Stimulated activated CD8-positive, alpha-beta memory T cell treated with anti-CD3 and anti-CD28 coated beads, Interleukin-7, amount 100 ng/mL, for 24 hours (primary cell): ENCODE results near the gene CENPA.

Experiments
- DNase-seq: peaks from one replicate; pipeline ENCODE4 v3.0.0-alpha.2; 2020; ENCODE audit warnings: low read depth

Gene CENPA

DNA sequence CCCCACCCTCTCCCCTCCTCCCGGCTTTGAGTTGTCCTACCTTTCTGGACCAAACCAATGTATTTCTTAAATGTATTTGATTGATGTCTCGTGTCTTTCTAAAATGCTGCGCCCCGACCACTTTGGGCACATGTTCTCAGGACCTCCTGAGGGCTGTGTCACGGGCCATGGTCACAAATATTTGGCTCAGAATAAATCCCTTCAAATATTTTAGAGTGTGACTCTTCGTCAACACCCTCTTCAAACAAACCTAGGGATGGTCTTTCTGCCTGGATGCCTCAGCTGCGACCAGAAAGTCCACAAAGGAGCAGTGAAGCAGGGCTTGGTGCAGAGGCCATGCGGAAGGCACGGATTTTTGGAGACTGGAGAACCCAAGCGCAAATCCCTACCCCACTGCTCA lies 22.8 kb upstream of the CENPA start:
- no peak for DNase-seq

DNA sequence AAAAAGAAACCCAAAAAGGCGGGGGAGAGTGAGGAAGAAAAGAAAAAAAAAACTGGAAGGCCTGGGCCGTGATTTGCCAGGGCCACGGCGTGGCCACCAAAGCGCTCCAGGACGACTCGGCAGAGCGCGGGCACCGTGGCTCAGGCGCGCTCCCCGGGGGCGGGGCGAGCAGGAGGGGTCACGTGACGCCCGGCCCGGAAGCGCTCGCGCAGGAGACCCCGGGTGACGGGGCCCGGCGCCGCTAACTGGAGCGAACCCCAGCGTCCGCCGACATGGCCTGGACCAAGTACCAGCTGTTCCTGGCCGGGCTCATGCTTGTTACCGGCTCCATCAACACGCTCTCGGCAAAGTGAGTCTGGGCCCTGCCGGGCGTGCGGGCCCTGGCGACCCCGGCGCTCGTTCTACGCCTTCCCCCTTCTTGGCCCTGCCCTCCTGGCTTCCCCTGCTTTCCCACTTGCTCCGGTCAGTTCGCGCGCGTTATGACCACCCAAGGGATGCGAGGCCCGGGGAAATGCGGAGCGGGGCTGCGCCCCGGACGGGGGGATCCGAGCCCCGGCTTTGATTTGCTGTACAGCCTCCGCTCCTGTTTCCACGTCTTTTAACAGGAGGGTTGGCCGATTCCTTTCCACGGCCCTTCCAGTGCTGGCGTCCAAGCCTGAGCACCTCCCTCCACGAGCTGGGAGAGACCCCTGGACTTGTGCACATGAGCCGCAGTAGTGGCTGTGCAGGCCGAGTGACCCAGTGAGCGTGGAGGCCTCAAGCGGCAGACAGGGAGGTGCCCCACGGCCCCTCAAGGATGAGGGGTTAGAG lies 21.6 kb upstream of the CENPA start, which contains the start of gene SLC35F6:
Gene SLC35F6, plus strand, starts transcription at position 207 of the 810 bp plus-strand sequence. Its CDS starts 66 bp downstream, at position 273.
- DNase-seq: peak; percentile 57

DNA sequence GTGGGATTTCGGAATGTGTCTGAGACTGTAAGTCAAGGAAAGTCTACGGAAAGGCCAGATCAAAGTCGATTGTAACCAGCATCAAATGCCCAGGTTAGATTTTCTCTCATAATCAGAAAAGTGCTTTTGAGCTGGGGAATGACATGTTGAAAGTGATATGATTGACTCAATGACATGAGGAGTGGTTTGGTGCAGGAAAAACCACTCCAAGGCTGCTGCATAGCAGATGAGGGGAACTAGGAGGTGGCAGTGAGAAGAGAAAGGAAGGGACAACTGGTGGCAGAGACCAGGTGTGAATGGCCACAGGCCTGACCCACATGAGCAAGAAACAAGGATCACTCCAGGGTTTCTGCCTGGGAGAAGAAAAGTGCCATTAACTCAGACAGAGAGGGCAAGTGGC lies 20.9 kb upstream of the CENPA start:
- no peak for DNase-seq

DNA sequence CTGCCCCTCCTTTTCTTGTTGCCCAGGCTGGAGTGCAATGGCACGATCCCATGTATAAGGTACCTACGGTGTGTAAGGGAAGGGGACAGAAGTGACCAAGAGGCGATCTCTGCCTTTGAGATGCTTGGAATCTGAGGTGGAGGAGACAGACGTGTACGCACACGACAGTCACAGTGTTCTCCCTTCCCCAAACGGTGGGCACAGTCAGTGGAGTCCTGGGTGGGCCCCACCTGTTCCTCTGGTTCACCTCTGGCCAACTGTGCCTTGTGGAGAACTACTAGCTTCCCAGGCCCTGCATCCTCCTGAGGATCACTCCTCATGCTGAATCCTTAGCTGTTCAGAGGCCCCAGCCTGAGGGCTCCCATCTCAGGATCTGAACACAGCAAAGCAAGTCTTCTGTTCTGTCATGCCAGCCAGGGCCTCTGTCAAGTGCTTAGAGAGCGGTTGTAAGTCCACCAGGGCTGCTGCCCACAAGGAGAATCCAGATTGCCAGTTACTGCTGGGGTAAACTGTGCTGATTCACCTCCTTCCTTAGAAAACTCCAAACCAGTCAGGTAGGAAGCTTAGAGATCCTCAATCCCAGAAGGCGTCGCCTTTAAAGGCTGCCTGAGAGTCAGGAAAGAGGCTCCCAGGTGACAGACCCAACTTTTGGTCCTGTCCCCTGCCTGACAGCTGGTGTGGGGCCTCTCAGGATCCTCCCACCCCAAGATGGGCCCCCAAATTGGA lies 20.2 kb upstream of the CENPA start:
- no peak for DNase-seq

DNA sequence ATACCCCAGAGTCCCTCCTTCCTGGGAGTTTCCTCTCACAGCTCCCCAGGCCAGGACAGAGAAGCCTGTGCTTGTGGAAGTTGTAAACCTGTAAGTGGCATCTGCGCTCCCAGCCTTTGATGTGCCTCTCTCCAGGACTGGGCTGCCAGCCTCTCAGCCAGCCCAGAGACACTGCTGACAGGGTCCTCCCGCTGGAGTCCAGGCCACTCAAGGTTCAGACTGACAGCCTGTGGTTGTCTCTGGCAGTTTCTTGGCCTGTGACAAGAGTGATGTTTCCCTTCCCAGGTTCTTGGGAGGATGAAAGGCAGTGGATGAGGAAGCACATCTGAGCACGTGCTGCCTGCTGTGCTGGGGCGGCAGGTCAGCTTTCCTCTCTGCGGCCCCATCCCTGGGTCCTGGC lies 18.7 kb upstream of the CENPA start:
- DNase-seq: no peak

DNA sequence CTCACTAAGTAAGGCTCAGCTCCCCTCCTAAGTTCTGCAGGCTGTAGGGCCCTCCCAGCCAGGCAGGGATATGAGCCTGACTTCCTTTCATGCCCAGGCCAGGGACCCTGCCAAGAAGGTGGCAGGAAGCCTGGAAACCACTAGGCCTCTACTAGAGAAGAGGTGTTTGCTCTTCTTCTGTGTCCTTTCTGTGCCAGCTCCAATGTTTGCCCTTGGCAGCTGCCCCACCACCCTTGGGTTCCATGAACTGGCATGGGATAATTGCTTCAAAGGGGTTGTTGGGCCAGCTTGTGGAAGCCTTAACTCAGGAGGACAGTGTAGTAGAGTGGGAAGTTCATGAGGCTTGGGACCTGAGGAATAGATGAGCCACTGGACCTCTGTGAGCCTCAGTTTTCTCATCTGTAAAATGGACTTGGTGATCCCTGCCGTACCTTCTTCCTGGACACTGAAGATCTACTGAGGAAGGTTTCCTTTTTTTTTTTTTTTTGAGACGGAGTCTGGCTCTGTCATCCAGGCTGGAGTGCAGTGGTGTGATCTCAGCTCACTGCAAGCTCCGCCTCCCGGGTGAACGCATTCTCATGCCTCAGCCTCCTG lies 17.9 kb upstream of the CENPA start:
- no peak for DNase-seq

DNA sequence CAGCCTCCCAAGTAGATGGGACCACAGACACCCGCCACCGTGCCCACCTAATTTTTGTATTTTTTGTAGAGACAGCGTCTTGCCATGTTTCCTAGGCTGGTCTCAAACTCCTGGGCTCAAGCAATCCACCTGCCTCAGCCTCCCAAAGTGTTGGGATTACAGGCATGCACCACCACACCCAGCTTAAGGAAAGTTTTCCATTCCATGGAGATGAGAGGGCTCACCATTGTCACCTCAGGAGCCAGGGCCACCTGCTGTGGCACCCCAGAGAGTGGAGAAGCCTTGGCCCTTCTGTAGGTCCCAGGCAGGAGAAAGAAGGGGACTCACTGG lies 17.1 kb upstream of the CENPA start:
- no peak for DNase-seq

DNA sequence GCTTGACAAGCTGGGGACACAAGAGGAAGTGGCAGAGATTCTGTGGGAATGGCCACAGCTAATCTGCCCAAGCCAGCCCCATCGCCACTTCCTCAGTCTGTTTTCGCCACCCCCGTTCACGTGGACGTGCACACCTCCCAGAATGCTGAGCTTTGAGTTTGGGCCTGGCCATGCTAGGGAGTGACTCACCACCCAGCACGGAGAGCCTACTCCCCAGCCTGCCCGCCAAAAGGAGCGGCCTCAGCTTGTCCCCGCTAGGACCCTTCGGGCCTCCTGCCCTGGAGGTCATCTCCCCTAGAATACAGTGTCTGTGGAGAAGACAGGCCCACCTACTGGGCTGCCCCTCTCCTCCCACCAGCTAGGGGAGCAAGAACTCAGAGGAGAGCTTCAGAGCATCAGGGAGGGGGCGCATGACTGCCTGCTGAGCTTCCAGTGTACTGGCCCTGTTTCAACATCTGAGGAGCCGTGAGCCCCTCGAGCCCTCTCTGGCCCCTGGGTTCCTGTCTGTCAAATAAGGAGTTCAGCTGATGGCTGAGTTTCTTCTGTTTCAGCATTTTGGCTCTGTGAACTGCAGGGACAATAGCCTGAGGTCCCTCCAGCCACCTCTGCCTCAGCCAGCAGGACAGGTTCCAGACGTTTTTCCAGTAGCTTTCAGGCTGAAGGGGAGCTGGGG lies 16.6 kb upstream of the CENPA start:
- no peak for DNase-seq

DNA sequence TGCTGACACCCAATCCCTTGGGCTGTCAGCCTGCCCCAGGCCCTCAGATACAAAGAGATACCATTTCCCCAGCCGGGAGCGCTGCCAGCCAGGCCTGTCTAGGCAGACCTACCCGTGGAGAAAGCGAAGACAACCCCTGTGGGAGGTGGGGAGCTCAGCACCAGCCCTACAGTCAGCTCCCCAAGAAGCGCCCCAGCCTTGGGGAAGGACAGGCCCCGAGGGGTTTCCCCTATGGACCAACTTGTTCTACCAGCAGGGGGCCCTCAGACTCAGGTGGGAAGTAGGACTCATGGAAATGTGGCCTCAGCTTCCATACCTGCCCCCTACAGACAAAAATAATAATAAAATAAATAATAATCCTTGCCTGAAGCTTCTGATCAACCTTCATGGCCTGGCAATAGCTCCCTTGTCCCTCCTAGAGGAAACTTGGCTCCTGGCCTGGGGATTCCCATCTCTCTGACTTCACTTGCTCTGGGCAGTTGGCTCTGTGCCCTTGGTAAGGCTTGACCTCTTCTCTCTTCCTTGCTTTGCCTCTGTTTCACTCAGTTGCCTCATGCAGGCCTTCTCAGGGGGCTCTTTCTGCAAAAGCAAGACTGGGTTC lies 14.8 kb upstream of the CENPA start:
- DNase-seq: no peak

DNA sequence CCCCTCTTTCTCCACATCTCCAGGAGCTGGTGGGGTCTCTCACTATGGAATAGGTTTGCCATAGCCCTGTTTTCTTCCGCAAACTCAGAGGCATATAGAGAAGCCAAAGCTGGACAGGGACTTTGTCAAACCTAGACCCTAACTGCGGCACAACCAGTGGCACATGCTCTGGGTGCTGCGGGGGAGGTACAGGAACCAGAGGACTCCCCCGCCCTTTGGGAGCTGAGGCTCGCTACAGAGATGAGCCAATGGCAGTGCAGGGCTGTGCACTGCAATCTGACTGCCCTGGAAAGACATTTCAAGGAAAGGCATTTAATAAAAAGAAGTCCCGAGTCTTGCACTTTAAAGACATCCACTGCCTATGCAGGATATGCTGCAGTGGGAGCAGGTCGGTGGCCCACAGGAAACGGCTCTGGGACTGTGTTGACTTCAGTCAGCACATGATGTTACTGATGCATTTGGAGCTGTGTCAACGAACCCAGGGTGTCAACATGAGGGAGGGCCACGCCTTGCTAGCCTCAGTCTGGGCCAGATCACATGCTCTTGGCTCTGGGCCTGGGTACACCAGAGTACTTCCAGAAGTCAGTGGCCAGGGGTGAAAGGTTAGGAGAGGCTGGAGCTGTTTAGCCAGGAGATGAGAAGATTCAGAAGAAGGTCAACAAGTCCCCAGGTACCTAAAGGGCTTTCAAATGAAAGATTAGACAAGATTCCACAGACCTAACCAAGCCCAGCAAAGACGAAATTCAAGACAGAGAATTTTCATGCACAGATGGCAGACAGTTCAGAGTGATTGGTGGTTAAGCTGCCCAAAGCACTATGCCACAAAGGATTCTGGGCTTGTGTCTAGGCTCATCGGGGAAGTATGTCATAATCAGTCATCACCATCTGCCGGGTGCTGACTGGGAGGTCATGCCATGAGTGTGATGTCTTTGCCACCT lies 13.5 kb upstream of the CENPA start:
- DNase-seq: no peak

DNA sequence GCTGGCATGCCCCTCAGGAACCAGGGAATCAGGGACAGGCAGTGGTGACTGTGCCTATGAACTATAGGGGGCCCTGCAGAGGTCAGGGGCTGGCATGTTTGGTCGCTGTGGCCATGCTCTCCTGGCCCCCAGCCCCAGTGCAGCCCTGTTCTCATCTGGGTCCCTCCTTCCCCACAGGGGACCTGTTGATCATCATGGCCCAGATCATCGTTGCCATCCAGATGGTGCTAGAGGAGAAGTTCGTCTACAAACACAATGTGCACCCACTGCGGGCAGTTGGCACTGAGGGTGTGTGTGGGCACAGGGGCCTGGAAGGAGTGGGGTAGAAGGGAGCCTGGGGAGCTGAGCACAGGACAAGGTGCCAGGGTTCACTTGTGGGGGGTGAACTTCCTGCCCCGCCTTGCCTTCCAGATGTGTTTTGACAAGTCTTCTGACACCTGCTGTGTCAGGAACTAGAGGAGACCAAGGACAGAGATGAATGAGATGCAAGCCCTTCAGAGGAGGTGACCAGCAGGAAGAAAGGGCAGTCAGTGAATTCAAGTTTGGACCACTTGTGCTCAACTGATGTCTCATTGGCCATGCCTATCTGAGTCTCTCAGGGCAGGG lies 9.6 kb upstream of the CENPA start:
- DNase-seq: no peak

DNA sequence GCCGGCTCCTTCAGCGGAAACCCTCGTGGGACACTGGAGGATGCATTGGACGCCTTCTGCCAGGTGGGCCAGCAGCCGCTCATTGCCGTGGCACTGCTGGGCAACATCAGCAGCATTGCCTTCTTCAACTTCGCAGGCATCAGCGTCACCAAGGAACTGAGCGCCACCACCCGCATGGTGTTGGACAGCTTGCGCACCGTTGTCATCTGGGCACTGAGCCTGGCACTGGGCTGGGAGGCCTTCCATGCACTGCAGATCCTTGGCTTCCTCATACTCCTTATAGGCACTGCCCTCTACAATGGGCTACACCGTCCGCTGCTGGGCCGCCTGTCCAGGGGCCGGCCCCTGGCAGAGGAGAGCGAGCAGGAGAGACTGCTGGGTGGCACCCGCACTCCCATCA lies 7.8 kb upstream of the CENPA start:
- DNase-seq: no peak

DNA sequence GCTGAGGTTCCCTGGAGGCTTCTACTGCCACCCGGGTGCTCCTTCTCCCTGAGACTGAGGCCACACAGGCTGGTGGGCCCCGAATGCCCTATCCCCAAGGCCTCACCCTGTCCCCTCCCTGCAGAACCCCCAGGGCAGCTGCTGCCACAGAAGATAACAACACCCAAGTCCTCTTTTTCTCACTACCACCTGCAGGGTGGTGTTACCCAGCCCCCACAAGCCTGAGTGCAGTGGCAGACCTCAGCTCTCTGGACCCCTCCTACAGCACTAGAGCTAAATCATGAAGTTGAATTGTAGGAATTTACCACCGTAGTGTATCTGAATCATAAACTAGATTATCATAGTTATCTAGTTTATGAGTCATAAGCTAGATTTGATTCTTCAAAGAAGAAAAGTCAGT lies 7.3 kb upstream of the CENPA start:
- no peak for DNase-seq

DNA sequence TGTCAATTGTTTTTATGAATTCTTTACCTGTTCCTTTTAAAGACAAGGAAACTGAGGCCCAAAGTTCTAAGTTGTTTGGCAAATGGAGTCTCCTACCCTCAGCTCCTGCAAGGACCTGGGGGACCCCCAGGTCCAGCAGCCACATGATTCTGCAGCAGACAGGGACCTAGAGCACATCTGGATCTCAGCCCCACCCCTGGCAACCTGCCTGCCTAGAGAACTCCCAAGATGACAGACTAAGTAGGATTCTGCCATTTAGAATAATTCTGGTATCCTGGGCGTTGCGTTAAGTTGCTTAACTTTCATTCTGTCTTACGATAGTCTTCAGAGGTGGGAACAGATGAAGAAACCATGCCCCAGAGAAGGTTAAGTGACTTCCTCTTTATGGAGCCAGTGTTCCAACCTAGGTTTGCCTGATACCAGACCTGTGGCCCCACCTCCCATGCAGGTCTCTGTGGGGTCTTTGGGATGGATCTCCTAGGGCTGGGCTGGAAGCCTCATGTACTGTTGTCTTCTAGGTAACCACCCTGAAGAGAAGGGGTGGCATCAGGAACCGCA lies 5.6 kb upstream of the CENPA start:
- no peak for DNase-seq

DNA sequence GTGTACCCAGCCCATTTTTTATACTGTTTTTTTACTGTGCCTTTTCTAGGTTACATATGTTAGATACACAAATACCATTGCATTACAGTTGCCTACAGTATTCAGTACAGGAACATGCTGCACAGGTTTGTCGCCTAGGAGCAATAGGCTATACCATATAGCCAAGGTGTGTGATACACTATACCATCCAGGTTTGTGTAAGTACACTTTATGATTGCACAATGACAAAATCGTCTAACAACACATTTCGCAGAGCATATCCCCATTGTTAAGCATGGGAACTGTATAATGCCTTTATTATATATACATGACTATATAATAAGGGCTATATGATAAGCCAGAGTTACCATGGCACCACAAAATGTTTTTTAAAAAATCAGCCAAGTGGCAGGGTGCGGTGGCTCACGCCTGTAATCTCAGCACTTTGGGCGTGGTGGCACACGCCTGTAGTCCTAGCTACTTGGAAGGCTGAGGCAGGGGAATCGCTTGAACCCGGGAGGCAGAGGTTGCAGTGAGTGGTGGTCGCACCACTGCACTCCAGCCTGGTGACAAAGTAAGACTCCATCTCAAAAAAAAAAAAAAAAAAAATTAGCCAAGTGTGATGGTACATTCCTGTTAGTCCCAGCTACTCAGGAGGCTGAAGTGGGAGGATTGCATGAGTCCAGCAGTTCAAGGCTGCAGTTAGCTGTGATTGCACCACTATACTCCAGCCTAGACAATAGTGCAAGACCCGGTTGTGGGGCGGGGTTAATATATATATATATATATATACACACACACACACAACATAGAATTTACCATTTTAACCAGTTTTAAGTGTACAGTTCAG lies 2.8 kb upstream of the CENPA start:
- DNase-seq: no peak

DNA sequence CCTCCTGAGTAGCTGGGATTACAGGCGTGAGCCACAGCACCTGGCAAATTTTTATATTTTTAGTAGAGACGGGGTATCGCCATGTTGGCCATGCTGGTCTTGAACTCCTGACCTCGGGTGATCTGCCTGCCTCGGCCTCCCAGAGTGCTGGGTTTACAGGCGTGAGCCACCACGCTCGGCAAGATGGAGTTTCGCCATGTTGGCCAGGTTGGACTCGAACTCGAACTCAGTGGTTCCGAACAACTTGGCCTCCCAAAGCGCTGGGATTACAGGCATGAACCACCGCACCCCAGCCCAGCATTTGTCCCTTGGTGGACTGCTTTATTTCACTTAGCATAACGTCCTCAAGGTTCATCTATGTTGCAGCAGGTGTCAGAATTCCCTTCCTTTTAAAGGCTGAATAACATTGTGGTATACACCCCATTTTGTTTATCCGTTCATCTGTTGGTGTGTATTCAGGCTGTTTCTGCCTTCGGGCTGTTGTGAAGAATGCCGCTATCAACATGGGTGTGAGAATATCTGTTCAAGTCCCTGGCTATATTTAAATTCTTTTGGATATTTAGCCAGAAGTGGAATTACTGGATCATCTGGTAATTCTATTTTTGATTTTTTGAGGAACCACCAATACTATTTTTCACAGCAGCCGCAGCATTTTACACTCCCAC lies 1.2 kb upstream of the CENPA start:
- DNase-seq: no peak

DNA sequence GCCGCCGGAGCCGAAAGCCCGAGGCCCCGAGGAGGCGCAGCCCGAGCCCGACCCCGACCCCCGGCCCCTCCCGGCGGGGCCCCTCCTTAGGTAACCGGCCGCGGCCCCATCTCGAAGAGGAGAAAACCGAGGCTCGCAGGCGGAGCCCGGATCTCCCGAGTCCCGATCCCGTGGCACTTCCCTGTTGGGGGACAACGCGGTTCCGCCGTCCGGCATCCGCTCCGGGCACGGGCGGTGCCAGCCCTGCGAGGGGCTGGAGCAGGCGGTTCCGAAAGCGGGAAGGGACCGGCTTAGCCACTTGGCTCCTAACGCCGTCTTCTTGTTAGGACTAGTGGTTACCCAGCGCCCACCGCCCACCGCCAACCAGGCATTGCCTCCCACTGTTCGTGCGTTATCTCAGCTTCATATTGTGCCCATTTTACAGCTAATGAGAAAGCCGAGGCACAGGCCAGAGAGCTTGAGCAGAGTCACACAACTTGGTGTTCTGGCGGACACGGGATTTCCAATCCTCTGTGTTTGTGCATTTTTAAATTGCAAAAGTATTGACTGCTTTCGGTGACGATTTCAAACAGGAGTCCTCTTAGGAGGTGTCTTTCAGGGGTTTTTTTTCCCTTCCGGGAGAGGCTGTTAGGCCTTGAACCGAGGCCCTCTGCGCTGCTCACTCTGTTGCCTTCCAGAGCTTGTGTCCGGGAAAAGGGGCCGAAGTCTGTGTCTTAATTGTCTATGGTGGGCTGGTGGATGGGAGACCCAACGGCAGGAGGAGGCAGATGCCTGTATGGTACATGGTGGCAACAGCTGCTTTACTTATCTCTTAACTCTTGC lies 562 bp downstream of the CENPA start:
- DNase-seq: no peak

DNA sequence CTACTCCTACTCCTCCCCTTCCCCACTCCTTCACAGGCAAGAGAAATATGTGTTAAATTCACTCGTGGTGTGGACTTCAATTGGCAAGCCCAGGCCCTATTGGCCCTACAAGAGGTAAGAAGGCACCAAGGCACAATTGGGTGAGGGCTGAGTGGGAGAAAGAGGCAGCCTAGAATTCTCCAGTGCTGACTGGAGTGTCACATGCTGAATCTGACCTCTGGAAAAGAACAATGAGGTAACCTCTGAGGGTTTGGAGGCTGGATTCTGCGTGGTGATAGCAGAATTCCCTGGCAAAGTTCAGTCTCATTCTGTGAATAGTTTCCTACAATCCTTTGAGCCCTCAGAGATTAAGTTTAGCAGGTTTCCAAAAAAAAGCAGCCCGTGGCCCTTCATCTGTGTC lies 6.9 kb downstream of the CENPA start:
- no peak for DNase-seq
